A673 (cell line): ENCODE results near the gene EVI5L. TPM values are rescaled to one million over a fixed set of nuclear protein-coding genes. Genes with fewer than 3 reads are reported as not detected.
"Not testable (repeated sequence)": the region's sequence is repeated elsewhere in the genome, so short reads cannot be mapped to it uniquely, and the experiment has no call there.

Source experiments
- BruUV-seq: library from RNA; stranded (reverse); fragments of 400-500 nt; replicated peaks from 2 replicates; lab custom pipeline; 2021; lab: Mats Ljungman, UMichigan
- CTCF ChIA-PET: fragments of 300-600 bp; sonication (Branson Sonifier 250); formaldehyde crosslinking; loops from one replicate; lab custom pipeline; 2022; ENCODE audit warnings: antibody characterized with exemption; lab: Charles Lee
- POLR2A ChIA-PET: fragments of 300-600 bp; sonication (Branson Sonifier 250); formaldehyde crosslinking; loops from one replicate; lab custom pipeline; 2022; ENCODE audit warnings: antibody characterized with exemption; ENCODE audit not compliant: low non-redundant PET; lab: Charles Lee
- DNase-seq: peaks from one replicate; pipeline ENCODE4 v3.0.0-alpha.2; 2015; ENCODE audit warnings: low spot score
- H3K27ac ChIP-seq: fragments of 200-600 bp; sonication (generic); 2 replicates; pipeline ENCODE4 v1.5.1; 2016; ENCODE audit warnings: mixed run types, low read depth, mild to moderate bottlenecking, mixed read lengths, antibody characterized with exemption, low read length; ENCODE audit not compliant: poor library complexity, severe bottlenecking
- H3K27me3 ChIP-seq: fragments of 200-600 bp; sonication (generic); replicated peaks from 2 replicates; pipeline ENCODE4 v1.6.1; 2017; ENCODE audit warnings: mixed run types, low read depth, mild to moderate bottlenecking, mixed read lengths, antibody characterized with exemption, low read length; ENCODE audit not compliant: insufficient read depth, poor library complexity
- H3K36me3 ChIP-seq: fragments of 200-600 bp; sonication (generic); 2 replicates; pipeline ENCODE4 v1.6.1; 2016; ENCODE audit warnings: mixed run types, mild to moderate bottlenecking, mixed read lengths, antibody characterized with exemption, low read length; ENCODE audit not compliant: insufficient read depth, poor library complexity, severe bottlenecking
- H3K4me1 ChIP-seq: fragments of 200-600 bp; sonication (generic); 2 replicates; pipeline ENCODE4 v1.6.1; 2017; ENCODE audit warnings: mixed run types, mild to moderate bottlenecking, mixed read lengths, antibody characterized with exemption, low read length; ENCODE audit not compliant: insufficient read depth, poor library complexity, severe bottlenecking
- H3K4me3 ChIP-seq: fragments of 200-600 bp; sonication (generic); 2 replicates; pipeline ENCODE4 v1.5.1; 2016; ENCODE audit warnings: low read depth, mixed run types, mild to moderate bottlenecking, mixed read lengths, low read length; ENCODE audit not compliant: poor library complexity, severe bottlenecking
- H3K9me3 ChIP-seq: fragments of 200-600 bp; sonication (generic); 2 replicates; pipeline ENCODE4 v1.6.1; 2016; ENCODE audit warnings: mixed run types, low read depth, mild to moderate bottlenecking, mixed read lengths, antibody characterized with exemption, low read length; ENCODE audit not compliant: poor library complexity, severe bottlenecking
- EZH2 ChIP-seq: fragments of 200-600 bp; sonication (generic); IDR thresholded peaks from 2 replicates; pipeline ENCODE4 v1.6.1; 2017; ENCODE audit warnings: borderline replicate concordance, low read depth, mild to moderate bottlenecking, mixed read lengths, antibody characterized with exemption, low read length; ENCODE audit not compliant: poor library complexity, severe bottlenecking
- intact Hi-C: fragments of 100-400 bp; cut with micrococcal nuclease; formaldehyde crosslinking; loops from one replicate; pipeline ENCODE4 v1.10.0; 2022; ENCODE audit not compliant: unreplicated experiment
- total RNA-seq: library from RNA; stranded (reverse); gene quantifications from 2 replicates; pipeline ENCODE4 v1.2.3, GENCODE V29; 2021
- TF ChIP-seq, protein P1 (sequence below): fragments of 300-800, 200-600 bp; sonication (generic); conservative IDR thresholded peaks from 2 replicates; pipeline ENCODE4 v1.5.1; 2017; ENCODE audit warnings: low read depth, mild to moderate bottlenecking, antibody characterized with exemption, low read length, moderate library complexity, mixed read lengths

Gene EVI5L
- total RNA-seq, 1 experiment from 2014 or later, result 4.8 TPM

DNA sequence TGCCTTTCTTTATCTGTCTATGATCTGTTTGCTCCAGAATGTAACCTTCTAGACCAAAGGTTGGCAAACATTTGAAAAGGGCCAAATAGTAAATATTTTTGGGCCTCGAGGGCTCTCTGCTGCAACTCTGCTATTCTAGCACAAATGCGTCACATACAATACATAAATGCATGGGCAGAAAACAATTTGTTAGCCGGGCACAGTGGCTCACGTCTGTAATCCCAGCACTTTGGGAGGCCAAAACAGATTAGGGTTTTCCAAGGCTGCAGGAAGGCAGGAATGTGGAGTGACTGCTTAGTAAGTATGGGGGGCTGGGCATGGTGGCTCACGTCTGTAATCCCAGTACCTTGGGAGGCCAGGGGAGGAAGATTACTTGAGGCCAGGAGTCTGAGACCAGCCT lies 21.9 kb upstream of the EVI5L start:
- TF ChIP-seq, protein P1, sequence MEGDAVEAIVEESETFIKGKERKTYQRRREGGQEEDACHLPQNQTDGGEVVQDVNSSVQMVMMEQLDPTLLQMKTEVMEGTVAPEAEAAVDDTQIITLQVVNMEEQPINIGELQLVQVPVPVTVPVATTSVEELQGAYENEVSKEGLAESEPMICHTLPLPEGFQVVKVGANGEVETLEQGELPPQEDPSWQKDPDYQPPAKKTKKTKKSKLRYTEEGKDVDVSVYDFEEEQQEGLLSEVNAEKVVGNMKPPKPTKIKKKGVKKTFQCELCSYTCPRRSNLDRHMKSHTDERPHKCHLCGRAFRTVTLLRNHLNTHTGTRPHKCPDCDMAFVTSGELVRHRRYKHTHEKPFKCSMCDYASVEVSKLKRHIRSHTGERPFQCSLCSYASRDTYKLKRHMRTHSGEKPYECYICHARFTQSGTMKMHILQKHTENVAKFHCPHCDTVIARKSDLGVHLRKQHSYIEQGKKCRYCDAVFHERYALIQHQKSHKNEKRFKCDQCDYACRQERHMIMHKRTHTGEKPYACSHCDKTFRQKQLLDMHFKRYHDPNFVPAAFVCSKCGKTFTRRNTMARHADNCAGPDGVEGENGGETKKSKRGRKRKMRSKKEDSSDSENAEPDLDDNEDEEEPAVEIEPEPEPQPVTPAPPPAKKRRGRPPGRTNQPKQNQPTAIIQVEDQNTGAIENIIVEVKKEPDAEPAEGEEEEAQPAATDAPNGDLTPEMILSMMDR, result no peak
- TF ChIP-seq EZH2, result no peak
- ChIA-PET POLR2A (no interaction called here), CTCF (no interaction called here)
- Histone ChIP-seq H3K36me3 (no peaks in the 10 kb centered on the region), H3K4me3 (no peak overlapping the region), H3K27ac (no peak overlapping the region), H3K9me3 (no peaks in the 10 kb centered on the region), H3K27me3 (peaks cover 15% of the 10 kb centered on the region), H3K4me1 (no peaks in the 10 kb centered on the region)
- intact Hi-C loops, result no loop called here
- DNase-seq, result no peak
- BruUV-seq, result no TSS peak

DNA sequence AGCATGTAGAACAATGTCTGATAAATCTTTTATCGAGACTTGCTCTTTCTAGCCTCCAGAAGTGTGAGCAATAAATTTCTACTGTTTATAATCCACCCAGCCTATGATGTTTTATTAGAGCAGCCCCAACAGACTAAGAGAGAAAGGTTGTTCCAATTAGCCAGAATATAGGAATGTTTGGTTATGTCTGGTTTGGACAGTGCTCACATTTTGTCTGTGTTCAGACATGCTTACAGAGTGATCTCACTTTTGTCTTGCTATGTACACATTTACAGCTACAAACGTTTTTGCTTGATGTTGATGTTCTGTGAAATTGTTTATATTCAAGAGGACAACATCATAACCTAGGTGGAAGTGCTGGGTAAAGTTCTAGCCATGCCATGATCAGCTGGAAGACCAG lies 18.0 kb upstream of the EVI5L start:
- intact Hi-C loops, result no loop called here
- no TSS peak for BruUV-seq
- ChIA-PET POLR2A (no interaction called here), CTCF (interaction anchor here (0.5 kb wide), 1 partner anchor 161 kb away, joined by 4 read pairs; no protein-coding TSS in a partner anchor)
- no peak for DNase-seq
- Histone ChIP-seq H3K27ac (no peak overlapping the region), H3K4me3 (no peak overlapping the region), H3K9me3 (no peaks in the 10 kb centered on the region), H3K36me3 (no peaks in the 10 kb centered on the region), H3K4me1 (no peaks in the 10 kb centered on the region), H3K27me3 (no peaks in the 10 kb centered on the region)
- no peak for TF ChIP-seq EZH2
- TF ChIP-seq, protein P1, result no peak

DNA sequence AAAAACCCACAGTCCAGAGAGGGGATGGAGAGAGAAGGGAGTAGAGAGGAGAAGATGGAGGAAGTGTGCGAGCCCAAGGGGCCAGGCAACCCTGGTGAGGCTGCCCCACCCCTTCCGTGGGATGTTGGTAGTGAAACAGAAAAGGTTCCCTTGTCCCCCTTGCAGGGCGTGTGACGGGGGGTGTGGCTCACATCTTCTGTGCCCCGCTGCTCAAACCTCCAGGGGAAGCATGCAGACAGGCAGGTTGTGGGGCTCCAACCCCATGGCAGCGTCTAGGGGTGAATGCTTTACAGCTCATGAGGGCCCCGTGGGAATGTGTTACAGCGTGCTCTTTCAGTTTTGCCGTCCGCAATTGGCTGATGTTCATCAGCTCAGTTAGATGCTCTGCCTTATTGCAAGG lies 14.7 kb upstream of the EVI5L start:
- CTCF ChIA-PET, result no interaction called here
- BruUV-seq, result no TSS peak
- H3K4me1 ChIP-seq, result no peaks in the 10 kb centered on the region
- H3K27ac ChIP-seq, result no peak overlapping the region
- intact Hi-C loops, result no loop called here
- no peak for DNase-seq
- H3K27me3 ChIP-seq, result no peaks in the 10 kb centered on the region
- H3K4me3 ChIP-seq, result no peak overlapping the region
- H3K9me3 ChIP-seq, result peaks cover 4% of the 10 kb centered on the region
- TF ChIP-seq, protein P1, result no peak
- no peak for TF ChIP-seq EZH2
- H3K36me3 ChIP-seq, result no peaks in the 10 kb centered on the region
- POLR2A ChIA-PET, result no interaction called here

DNA sequence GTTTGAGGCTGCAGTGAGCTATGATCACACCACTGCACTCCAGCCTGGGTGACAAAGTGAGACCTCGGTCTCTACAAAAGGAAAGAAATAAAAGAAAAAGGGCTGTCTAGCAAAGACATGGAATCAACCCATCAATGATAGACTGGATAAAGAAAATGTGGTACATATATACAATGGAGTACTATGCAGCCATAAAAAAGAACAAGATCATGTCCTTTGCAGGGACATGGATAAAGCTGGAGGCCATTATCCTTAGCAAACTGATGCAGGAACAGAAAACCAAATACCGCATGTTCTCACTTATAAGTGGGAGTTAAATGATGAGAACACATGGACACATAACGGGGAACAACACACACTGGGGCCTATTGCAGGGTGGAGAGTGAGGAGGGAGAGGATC lies 14.0 kb upstream of the EVI5L start:
- H3K36me3 ChIP-seq, POLR2A ChIA-PET, H3K4me1 ChIP-seq, intact Hi-C loops, CTCF ChIA-PET, H3K27ac ChIP-seq, H3K9me3 ChIP-seq, H3K4me3 ChIP-seq, H3K27me3 ChIP-seq, DNase-seq, BruUV-seq: not testable (repeated sequence)
